Measurements from ENCODE around the gene C2orf78. TPM values are rescaled to one million over a fixed set of nuclear protein-coding genes. Genes with fewer than 3 reads are reported as not detected.
"Not testable (repeated sequence)": the region's sequence is repeated elsewhere in the genome, so short reads cannot be mapped to it uniquely, and the experiment has no call there.

The C2orf78 gene, protein sequence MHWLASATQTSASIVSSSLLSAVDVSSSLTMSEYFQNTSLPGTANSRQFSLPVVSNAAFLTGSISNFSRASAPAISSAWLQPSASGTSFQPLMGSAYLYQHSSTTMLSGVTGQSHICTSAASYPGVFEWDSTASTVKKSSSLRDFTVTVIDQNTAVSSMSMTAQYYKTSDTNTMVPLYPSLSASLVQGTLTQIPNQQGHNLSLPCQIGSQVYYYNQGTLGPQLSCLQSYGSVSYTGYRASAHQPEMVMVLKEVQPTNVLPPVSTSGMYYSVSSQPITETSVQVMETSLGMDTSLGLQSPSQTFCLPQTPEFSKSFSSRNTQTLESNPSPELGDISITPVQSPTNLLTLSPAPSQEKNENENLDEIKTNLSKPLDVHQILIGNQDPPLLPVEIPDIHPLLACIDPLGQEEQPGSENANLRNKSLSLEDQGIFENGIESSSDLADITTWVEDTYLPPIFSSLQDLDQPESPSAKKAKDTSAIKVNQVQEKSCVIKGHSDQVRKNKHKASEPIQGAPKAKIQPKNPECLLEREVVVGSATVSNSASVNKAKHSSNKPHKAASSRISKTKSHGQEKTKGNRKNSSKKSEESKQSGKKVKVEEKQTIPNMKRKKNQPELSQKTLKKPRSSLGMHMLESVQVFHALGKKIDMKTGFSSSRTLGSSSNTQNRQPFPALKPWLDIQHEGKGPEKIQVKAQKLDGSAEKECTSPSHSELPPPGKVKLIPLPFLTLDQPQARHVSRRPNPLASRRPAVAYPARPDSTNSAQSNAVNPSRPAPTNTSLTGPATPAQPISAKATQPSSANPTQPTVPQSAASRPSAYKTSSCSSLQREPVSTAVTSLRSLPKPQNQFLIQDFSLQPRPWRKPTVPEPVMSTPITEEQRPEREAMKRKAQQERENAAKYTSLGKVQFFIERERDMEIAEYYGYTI
- not detected for total RNA-seq

DNA sequence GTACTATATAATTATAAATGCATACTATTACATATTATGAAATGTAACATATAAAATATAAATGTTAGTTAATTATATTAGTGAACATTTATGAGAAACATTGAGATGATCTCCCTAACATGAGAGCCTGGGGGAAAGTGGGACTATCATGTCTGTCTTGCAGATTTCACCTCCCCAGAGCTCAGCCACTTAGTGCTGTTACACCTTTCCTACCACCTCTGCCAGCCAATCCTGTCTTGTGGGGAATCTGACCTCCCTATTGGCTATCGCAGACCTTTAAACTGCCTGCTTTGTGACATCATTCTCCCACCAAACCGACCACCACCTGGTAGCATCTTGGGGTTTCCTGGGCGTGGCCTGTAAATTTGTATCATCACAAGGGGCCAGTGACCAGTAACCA lies at the start of gene C2orf78:
TSS of gene C2orf78 (plus strand) at position 301 of the 400 bp plus-strand sequence. CDS start 127 bp downstream, outside the sequence.
- H3K4me1 Mint-ChIP-seq (ENCODE audit: low read depth); H3K36me3 Mint-ChIP-seq (ENCODE audit: low read depth); intact Hi-C loops (cut with micrococcal nuclease); H3K27ac Mint-ChIP-seq; H3K27me3 Mint-ChIP-seq; CTCF ChIA-PET; H3K4me3 Mint-ChIP-seq; H3K9me3 Mint-ChIP-seq; DNase-seq; POLR2A ChIA-PET; ATAC-seq: not testable (repeated sequence)

DNA sequence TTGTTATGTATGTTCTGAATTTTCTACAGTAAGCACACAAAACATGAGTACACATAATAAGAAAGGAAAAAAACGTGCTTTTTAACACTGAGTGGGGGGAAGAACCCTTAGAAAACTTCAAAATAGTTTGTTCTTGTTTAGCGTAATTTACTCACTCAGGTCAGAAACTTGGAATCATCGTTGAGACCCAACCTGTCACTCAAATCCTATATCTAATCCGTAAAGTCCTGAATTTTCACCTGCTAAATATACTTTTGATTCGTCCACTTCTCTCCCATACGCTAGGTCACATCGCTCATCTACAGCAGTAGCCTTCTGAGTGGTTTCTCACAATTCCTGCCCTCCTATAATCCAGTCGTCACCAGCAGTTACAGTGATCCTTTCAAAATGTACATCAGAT lies 47.6 kb upstream of the C2orf78 start:
- TF ChIP-seq, protein P1, sequence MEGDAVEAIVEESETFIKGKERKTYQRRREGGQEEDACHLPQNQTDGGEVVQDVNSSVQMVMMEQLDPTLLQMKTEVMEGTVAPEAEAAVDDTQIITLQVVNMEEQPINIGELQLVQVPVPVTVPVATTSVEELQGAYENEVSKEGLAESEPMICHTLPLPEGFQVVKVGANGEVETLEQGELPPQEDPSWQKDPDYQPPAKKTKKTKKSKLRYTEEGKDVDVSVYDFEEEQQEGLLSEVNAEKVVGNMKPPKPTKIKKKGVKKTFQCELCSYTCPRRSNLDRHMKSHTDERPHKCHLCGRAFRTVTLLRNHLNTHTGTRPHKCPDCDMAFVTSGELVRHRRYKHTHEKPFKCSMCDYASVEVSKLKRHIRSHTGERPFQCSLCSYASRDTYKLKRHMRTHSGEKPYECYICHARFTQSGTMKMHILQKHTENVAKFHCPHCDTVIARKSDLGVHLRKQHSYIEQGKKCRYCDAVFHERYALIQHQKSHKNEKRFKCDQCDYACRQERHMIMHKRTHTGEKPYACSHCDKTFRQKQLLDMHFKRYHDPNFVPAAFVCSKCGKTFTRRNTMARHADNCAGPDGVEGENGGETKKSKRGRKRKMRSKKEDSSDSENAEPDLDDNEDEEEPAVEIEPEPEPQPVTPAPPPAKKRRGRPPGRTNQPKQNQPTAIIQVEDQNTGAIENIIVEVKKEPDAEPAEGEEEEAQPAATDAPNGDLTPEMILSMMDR (IDR thresholded peaks at IDR 0.05) = no peak
- Mint-ChIP-seq H3K27me3 (no peaks in the 10 kb centered on the region), H3K36me3 (ENCODE audit: low read depth) (peaks cover 34% of the 10 kb centered on the region), H3K27ac (peak overlapping the region; percentile 92), H3K4me3 (peak overlapping the region; percentile 97), H3K4me1 (ENCODE audit: low read depth) (peaks cover 21% of the 10 kb centered on the region), H3K9me3 (no peaks in the 10 kb centered on the region)
- intact Hi-C loops (cut with micrococcal nuclease) = no loop called here
- DNase-seq (no peak), ATAC-seq (no peak)
- ChIA-PET POLR2A (interaction anchor here (1.0 to 1.5 kb wide), 4 partner anchors 19 to 411 kb away, joined by 4 to 12 read pairs (median 6); partner anchors contain the start of gene BOLA3), CTCF (interaction anchor here (0.5 to 1.5 kb wide), 4 partner anchors 10 to 415 kb away, joined by 3 to 4 read pairs (median 4); partner anchors contain the start of gene STAMBP)

DNA sequence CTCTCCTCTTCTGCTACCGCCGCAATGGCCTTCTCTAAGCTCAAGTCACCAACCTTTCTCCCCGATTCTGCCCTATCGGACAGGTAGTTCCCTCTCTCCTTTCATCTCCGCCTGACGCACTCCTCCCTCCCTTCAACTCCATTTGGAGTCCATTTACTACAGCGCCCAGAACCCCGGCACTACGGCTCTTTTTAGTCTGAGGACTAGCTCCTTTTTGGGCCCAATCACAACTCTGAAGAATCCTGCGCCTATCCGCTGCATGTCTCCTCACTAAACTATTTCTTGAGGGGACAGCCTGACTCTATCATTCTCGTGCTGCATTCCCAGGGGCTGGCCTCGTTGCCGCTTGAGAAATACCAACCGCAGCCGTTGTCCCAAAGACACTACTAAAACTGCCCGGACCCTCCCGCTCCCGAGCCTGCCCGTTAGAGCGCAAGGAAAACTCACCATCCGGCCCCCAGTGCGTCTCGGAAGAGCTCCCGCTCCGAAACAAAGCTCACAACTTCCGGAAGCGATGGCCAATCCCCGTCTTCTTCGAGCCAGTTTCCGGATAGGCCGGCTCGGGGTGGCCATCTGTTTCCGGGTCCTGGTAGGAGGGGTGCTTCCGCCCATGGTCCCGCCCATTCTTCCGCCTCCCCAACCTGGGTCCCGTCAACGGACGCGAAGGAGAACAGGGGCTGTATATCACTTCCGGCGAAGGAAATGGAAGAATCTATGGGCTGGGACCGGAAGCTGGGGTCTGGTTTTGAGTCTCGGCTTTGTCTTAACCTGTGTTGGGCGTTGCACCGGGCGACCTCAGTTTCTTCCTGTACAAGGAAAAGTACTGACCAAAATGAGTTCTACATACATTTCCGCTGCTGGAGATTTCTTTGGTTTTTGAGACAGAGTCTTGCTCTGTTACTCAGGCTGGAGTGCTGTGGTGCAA lies 46.9 kb upstream of the C2orf78 start, which contains the start of gene TPRKB:
TSS of gene TPRKB (minus strand) at position 491 of the 925 bp plus-strand sequence. CDS start 2,776 bp downstream, outside the sequence.
- TF ChIP-seq, protein P1 (IDR thresholded peaks at IDR 0.05) = no peak
- intact Hi-C loops (cut with micrococcal nuclease) = no loop called here

DNA sequence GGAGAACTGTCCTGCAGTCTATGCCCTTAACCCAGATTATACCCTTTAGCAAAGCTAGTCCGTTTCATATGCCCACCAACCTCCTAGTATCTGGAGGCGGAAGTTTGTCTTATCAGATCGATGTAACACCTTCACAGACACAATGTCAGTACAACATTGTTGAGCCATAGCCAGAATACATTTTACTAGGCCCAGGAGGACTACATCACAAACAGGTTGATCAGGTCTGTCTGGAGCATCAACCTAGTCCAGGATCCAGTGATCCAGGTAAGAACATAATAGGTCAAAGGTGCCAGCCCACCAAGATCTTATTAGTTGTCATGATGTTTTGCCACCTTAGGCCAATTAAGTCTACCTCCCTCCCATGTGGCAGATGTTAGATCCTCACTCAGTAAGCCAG lies 44.9 kb upstream of the C2orf78 start:
- ATAC-seq (no peak), DNase-seq (no peak)
- H3K4me3 Mint-ChIP-seq = no peak overlapping the region
- peaks cover 19% of the 10 kb centered on the region for H3K4me1 Mint-ChIP-seq (ENCODE audit: low read depth)
- intact Hi-C loops (cut with micrococcal nuclease) = no loop called here
- no peak overlapping the region for H3K27ac Mint-ChIP-seq
- H3K36me3 Mint-ChIP-seq (ENCODE audit: low read depth) = peaks cover 32% of the 10 kb centered on the region
- TF ChIP-seq, protein P1 (IDR thresholded peaks at IDR 0.05) = no peak
- no peaks in the 10 kb centered on the region for H3K27me3 Mint-ChIP-seq
- CTCF ChIA-PET = no interaction called here
- POLR2A ChIA-PET = interaction anchor here (1.5 kb wide), 1 partner anchor 21 kb away, joined by 5 read pairs; no protein-coding TSS in a partner anchor
- H3K9me3 Mint-ChIP-seq = no peaks in the 10 kb centered on the region

More for the DNA sequence above, 46.9 kb upstream of the C2orf78 start, which contains the start of gene TPRKB:
- POLR2A ChIA-PET = interaction anchor here (0.6 to 1.5 kb wide), 7 partner anchors 18 to 792 kb away, joined by 3 to 12 read pairs (median 4); partner anchors contain the start of genes AUP1, BOLA3 and MRPL53
- Mint-ChIP-seq H3K27me3 (no peaks in the 10 kb centered on the region), H3K27ac (peak within 1 kb of the TSS; percentile 92), H3K4me3 (peak within 1 kb of the TSS; percentile 97), H3K4me1 (ENCODE audit: low read depth) (peaks cover 21% of the 10 kb centered on the region), H3K9me3 (no peaks in the 10 kb centered on the region), H3K36me3 (ENCODE audit: low read depth) (peaks cover 33% of the 10 kb centered on the region)
- DNase-seq = peak; percentile 98
- ATAC-seq = peak; percentile 99
- CTCF ChIA-PET = interaction anchor here (0.5 to 1.6 kb wide), 5 partner anchors 9 to 512 kb away, joined by 3 to 5 read pairs (median 4); partner anchors contain the start of gene STAMBP

Data from activated CD8-positive, alpha-beta T cell treated with anti-CD3 and anti-CD28 coated beads for 36 hours (primary cell).